ENCODE results near the gene PERM1. TPM values are rescaled to one million over a fixed set of nuclear protein-coding genes. Genes with fewer than 3 reads are reported as not detected.
A peak's percentile ranks its signal among the peaks of the same experiment; 100 is the strongest.

The PERM1 gene
- total RNA-seq, 1 experiment from 2014 or later: 0.39 TPM

DNA sequence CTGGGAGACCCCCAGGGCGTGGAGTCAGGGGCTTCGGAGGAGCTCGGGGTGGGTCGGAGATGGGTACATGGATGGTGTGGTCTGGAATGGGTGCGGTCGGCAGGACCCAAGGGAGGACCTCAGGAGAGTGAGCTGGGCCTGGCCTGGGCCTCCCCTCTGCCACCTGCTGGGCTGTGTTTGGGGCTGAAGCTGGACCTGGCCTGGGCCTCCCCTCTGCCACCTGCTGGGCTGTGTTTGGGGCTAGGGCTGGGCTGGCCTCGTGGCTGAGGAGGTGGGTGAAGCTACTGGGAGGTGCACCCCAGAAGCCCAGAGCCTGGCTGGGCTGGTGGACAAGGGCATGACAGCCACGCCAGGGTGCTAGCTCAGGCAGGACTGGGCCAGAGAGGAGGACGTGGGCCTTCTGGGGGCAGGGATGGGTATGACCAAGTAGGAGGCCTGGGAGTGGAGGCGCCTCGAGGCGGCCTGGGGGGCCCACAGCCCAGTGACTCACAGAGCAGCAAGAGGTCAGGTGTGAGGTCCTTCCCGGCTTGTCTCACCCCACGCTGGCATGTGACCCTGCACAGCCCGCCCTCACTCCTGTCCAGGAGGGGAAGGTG is 43.7 kb downstream of the PERM1 start:
- DNase-seq (ENCODE audit: low read depth, low spot score): no peak
- intact Hi-C loops (cut with micrococcal nuclease): no loop called here
- H3K4me2 ChIP-seq (ENCODE audit: low read length): peak overlapping the region; percentile 39; the same call in 1 of the 2 replicates
- TF ChIP-seq CEBPB (IDR thresholded peaks at IDR 0.05; ENCODE audit: low read depth) (no peak), EZH2 (IDR thresholded peaks at IDR 0.05) (no peak), POLR2A (IDR thresholded peaks at IDR 0.05; ENCODE audit: borderline replicate concordance, extremely low read depth, insufficient read depth, insufficient read length) (no peak), TCF7L2 (IDR thresholded peaks at IDR 0.05; ENCODE audit: borderline replicate concordance, extremely low read depth, insufficient read depth, insufficient read length) (no peak)
- TF ChIP-seq, protein P1, sequence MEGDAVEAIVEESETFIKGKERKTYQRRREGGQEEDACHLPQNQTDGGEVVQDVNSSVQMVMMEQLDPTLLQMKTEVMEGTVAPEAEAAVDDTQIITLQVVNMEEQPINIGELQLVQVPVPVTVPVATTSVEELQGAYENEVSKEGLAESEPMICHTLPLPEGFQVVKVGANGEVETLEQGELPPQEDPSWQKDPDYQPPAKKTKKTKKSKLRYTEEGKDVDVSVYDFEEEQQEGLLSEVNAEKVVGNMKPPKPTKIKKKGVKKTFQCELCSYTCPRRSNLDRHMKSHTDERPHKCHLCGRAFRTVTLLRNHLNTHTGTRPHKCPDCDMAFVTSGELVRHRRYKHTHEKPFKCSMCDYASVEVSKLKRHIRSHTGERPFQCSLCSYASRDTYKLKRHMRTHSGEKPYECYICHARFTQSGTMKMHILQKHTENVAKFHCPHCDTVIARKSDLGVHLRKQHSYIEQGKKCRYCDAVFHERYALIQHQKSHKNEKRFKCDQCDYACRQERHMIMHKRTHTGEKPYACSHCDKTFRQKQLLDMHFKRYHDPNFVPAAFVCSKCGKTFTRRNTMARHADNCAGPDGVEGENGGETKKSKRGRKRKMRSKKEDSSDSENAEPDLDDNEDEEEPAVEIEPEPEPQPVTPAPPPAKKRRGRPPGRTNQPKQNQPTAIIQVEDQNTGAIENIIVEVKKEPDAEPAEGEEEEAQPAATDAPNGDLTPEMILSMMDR (IDR thresholded peaks at IDR 0.05 in 2 of 3, conservative IDR thresholded peaks at IDR 0.05 in 1 of 3; ENCODE audit: borderline replicate concordance in 1 of 3, insufficient read depth in 1 of 3, low read depth in 2 of 3, low read length in 2 of 3): peak; percentile 57 to 98 (median 71)
- no TSS peak for BruUV-seq (replicated peaks)
- peak; percentile 35 for ATAC-seq
- RAD21 ChIA-PET (ENCODE audit: low non-redundant PET in 1 of 2, low total read pairs in 2 of 2, uncharacterized antibody in 2 of 2, unreplicated experiment in 2 of 2): interaction anchor here (1.0 to 1.1 kb wide), 3 partner anchors 10 to 69 kb away, joined by 3 read pairs; no protein-coding TSS in a partner anchor
- CTCF ChIA-PET: interaction anchor here (0.8 to 1.4 kb wide), 3 partner anchors 10 to 33 kb away, joined by 3 to 14 read pairs (median 4); no protein-coding TSS in a partner anchor
- H3K4me3 ChIP-seq (replicated peaks in 1 of 2; ENCODE audit: low read depth in 1 of 2, low read length in 2 of 2): no peak overlapping the region
- no peaks in the 10 kb centered on the region for H3K79me2 ChIP-seq (ENCODE audit: insufficient read depth, low read length)
- no peak overlapping the region for H3K9ac ChIP-seq (ENCODE audit: low read length)
- no peak overlapping the region for H2AFZ ChIP-seq (ENCODE audit: low read depth, low read length, poor library complexity, severe bottlenecking)
- peaks cover 18% of the 10 kb centered on the region; the same call in 1 of the 2 replicates for H3K27me3 ChIP-seq (ENCODE audit: insufficient read depth, low read length)
- H3K9me3 ChIP-seq (ENCODE audit: control insufficient read depth in 1 of 2, insufficient read depth in 1 of 2, low read depth in 1 of 2, low read length in 2 of 2): no peaks in the 10 kb centered on the region
- H3K4me1 ChIP-seq (ENCODE audit: control insufficient read depth in 1 of 2, insufficient read depth in 2 of 2, low read length in 2 of 2): peaks cover 50 to 56% of the 10 kb centered on the region in 2 experiments
- no peaks in the 10 kb centered on the region for H4K20me1 ChIP-seq (ENCODE audit: insufficient read depth)
- no peaks in the 10 kb centered on the region for H3K36me3 ChIP-seq (ENCODE audit: control insufficient read depth in 1 of 2, insufficient read depth in 2 of 2, low read length in 2 of 2)
- H3K27ac ChIP-seq (ENCODE audit: low read depth, low read length): no peak overlapping the region; the same call in 1 of the 2 replicates
- no peaks in the 10 kb centered on the region for H3K9me2 ChIP-seq (ENCODE audit: insufficient read depth)
- POLR2A ChIA-PET: no interaction called here

- ChIA-PET RAD21 (ENCODE audit: low non-redundant PET in 1 of 2, low total read pairs in 2 of 2, uncharacterized antibody in 2 of 2, unreplicated experiment in 2 of 2) (interaction anchor here (1.0 to 1.1 kb wide), 3 partner anchors 9 to 68 kb away, joined by 3 read pairs; no protein-coding TSS in a partner anchor), CTCF (interaction anchor here (1.4 kb wide), 1 partner anchor 33 kb away, joined by 14 read pairs; no protein-coding TSS in a partner anchor), POLR2A (no interaction called here)
- Histone ChIP-seq H3K9ac (ENCODE audit: low read length) (no peak overlapping the region), H3K4me3 (replicated peaks in 1 of 2; ENCODE audit: low read depth in 1 of 2, low read length in 2 of 2) (no peak overlapping the region), H2AFZ (ENCODE audit: low read depth, low read length, poor library complexity, severe bottlenecking) (no peak overlapping the region), H3K4me1 (ENCODE audit: control insufficient read depth in 1 of 2, insufficient read depth in 2 of 2, low read length in 2 of 2) (peaks cover 48 to 49% of the 10 kb centered on the region in 2 experiments), H3K36me3 (ENCODE audit: control insufficient read depth in 1 of 2, insufficient read depth in 2 of 2, low read length in 2 of 2) (no peaks in the 10 kb centered on the region), H3K4me2 (ENCODE audit: low read length) (no peak overlapping the region), H4K20me1 (ENCODE audit: insufficient read depth) (no peaks in the 10 kb centered on the region), H3K9me3 (ENCODE audit: control insufficient read depth in 1 of 2, insufficient read depth in 1 of 2, low read depth in 1 of 2, low read length in 2 of 2) (no peaks in the 10 kb centered on the region), H3K79me2 (ENCODE audit: insufficient read depth, low read length) (no peaks in the 10 kb centered on the region), H3K9me2 (ENCODE audit: insufficient read depth) (no peaks in the 10 kb centered on the region), H3K27me3 (ENCODE audit: insufficient read depth, low read length) (peaks cover 18% of the 10 kb centered on the region; the same call in 1 of the 2 replicates), H3K27ac (ENCODE audit: low read depth, low read length) (no peak overlapping the region)
- no TSS peak for BruUV-seq (replicated peaks)
- no peak for DNase-seq (ENCODE audit: low read depth, low spot score)
- no peak for ATAC-seq
- TF ChIP-seq ZNF274 (IDR thresholded peaks at IDR 0.05; ENCODE audit: low read depth, low read length): no peak
- TF ChIP-seq POLR2AphosphoS5 (IDR thresholded peaks at IDR 0.05; ENCODE audit: low read depth, low read length): no peak
- no peak for TF ChIP-seq POLR2A (IDR thresholded peaks at IDR 0.05; ENCODE audit: borderline replicate concordance, extremely low read depth, insufficient read depth, insufficient read length)
- no peak for TF ChIP-seq EZH2 (IDR thresholded peaks at IDR 0.05)
- TF ChIP-seq JUND (IDR thresholded peaks at IDR 0.05): no peak
- intact Hi-C loops (cut with micrococcal nuclease): no loop called here
Measured at GRCh38 chr1:937521-937920, 44.4 kb downstream of the PERM1 start.

Data from HCT116 (cell line).